ENCODE data around the gene ARMH1.
A peak's percentile ranks its signal among the peaks of the same experiment; 100 is the strongest.

Gene ARMH1

DNA sequence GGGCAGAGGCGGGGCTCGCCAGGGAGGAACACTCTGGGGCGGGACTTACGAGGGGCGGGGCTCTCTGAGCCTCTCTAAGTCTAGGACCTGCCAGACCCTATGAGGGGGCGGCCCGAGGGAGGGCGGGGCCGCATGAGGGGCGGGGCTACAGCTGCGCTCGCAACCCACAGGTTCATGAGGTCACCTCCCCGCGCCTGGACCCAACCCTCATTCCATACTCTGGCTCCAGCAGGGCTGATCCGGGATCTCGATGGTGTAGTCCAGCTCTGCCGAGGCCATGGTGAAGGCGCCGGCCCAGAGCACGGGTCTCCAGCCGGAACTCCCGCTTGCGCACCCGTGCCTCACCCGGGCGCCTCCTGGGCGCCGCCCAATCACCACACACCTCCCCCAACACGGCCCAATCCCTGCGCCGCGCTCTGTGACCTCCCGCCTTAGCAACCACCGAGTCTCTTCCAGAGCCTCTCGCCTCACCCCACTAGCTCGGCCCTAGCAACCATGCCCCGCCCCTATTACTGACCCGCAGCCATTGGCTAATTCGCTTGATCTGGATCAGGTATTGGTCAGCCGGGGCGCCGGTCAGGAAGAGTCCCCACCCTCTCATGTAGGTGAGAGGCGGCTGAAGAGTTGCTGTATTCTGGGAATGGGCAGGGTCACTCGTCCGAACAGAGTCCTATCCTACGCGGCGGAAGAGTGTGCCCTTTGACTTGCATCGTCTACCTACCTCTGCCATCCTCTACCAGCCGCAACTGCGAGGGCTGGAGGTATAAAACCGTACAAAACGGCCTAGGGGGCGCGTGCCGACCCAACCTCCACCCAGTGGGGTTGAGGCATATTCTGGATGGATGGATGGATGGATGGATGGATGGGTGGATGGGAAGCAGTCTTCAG is at the start of gene ARMH1, which contains the start of gene TMEM53 (continued):
- TF ChIP-seq, protein P1, sequence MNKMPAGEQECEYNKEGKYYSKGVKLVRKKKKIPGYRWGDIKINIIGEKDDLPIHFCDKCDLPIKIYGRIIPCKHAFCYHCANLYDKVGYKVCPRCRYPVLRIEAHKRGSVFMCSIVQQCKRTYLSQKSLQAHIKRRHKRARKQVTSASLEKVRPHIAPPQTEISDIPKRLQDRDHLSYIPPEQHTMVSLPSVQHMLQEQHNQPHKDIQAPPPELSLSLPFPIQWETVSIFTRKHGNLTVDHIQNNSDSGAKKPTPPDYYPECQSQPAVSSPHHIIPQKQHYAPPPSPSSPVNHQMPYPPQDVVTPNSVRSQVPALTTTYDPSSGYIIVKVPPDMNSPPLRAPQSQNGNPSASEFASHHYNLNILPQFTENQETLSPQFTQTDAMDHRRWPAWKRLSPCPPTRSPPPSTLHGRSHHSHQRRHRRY (tag by site-specific recombination; IDR thresholded peaks at IDR 0.05), result no peak
- TF ChIP-seq GFI1B (tag by site-specific recombination; IDR thresholded peaks at IDR 0.05), result no peak
- no peak for TF ChIP-seq HOXD13 (CRISPR knock-in tag; IDR thresholded peaks at IDR 0.05; ENCODE audit: borderline replicate concordance)
- no peak for TF ChIP-seq ZNF473 (tag by site-specific recombination; IDR thresholded peaks at IDR 0.05)
- TF ChIP-seq, protein P2, sequence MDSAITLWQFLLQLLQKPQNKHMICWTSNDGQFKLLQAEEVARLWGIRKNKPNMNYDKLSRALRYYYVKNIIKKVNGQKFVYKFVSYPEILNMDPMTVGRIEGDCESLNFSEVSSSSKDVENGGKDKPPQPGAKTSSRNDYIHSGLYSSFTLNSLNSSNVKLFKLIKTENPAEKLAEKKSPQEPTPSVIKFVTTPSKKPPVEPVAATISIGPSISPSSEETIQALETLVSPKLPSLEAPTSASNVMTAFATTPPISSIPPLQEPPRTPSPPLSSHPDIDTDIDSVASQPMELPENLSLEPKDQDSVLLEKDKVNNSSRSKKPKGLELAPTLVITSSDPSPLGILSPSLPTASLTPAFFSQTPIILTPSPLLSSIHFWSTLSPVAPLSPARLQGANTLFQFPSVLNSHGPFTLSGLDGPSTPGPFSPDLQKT (IDR thresholded peaks at IDR 0.05; ENCODE audit: borderline replicate concordance, low read depth, low read length), result no peak
- TF ChIP-seq, protein P3, sequence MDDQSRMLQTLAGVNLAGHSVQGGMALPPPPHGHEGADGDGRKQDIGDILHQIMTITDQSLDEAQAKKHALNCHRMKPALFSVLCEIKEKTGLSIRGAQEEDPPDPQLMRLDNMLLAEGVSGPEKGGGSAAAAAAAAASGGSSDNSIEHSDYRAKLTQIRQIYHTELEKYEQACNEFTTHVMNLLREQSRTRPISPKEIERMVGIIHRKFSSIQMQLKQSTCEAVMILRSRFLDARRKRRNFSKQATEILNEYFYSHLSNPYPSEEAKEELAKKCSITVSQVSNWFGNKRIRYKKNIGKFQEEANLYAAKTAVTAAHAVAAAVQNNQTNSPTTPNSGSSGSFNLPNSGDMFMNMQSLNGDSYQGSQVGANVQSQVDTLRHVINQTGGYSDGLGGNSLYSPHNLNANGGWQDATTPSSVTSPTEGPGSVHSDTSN (CRISPR knock-in tag; IDR thresholded peaks at IDR 0.05), result peak; percentile 96; the same call in 1 of the 2 replicates
- TF ChIP-seq, protein P4, sequence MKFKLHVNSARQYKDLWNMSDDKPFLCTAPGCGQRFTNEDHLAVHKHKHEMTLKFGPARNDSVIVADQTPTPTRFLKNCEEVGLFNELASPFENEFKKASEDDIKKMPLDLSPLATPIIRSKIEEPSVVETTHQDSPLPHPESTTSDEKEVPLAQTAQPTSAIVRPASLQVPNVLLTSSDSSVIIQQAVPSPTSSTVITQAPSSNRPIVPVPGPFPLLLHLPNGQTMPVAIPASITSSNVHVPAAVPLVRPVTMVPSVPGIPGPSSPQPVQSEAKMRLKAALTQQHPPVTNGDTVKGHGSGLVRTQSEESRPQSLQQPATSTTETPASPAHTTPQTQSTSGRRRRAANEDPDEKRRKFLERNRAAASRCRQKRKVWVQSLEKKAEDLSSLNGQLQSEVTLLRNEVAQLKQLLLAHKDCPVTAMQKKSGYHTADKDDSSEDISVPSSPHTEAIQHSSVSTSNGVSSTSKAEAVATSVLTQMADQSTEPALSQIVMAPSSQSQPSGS (tag by site-specific recombination; IDR thresholded peaks at IDR 0.05; ENCODE audit: low read depth), result no peak
- no peak for TF ChIP-seq ZNF48 (tag by site-specific recombination; IDR thresholded peaks at IDR 0.05)
- no peak for TF ChIP-seq ZBTB1 (tag by site-specific recombination; IDR thresholded peaks at IDR 0.05)
- TF ChIP-seq ZNF324 (tag by site-specific recombination; IDR thresholded peaks at IDR 0.05), result no peak
- TF ChIP-seq, protein P5, sequence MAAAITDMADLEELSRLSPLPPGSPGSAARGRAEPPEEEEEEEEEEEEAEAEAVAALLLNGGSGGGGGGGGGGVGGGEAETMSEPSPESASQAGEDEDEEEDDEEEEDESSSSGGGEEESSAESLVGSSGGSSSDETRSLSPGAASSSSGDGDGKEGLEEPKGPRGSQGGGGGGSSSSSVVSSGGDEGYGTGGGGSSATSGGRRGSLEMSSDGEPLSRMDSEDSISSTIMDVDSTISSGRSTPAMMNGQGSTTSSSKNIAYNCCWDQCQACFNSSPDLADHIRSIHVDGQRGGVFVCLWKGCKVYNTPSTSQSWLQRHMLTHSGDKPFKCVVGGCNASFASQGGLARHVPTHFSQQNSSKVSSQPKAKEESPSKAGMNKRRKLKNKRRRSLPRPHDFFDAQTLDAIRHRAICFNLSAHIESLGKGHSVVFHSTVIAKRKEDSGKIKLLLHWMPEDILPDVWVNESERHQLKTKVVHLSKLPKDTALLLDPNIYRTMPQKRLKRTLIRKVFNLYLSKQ (tag by site-specific recombination; IDR thresholded peaks at IDR 0.05; ENCODE audit: borderline replicate concordance), result no peak
- TF ChIP-seq, protein P6, sequence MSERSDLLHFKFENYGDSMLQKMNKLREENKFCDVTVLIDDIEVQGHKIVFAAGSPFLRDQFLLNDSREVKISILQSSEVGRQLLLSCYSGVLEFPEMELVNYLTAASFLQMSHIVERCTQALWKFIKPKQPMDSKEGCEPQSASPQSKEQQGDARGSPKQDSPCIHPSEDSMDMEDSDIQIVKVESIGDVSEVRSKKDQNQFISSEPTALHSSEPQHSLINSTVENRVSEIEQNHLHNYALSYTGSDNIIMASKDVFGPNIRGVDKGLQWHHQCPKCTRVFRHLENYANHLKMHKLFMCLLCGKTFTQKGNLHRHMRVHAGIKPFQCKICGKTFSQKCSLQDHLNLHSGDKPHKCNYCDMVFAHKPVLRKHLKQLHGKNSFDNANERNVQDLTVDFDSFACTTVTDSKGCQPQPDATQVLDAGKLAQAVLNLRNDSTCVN (tag by site-specific recombination; optimal IDR thresholded peaks at IDR 0.05), result peak; percentile 62
- TF ChIP-seq ZNF214 (tag by site-specific recombination; IDR thresholded peaks at IDR 0.05; ENCODE audit: borderline replicate concordance), result no peak
- TF ChIP-seq ZNF248 (tag by site-specific recombination; IDR thresholded peaks at IDR 0.05), result no peak
- peak; percentile 30 for TF ChIP-seq ZFHX2 (tag by site-specific recombination; conservative IDR thresholded peaks at IDR 0.05)
- no peak for TF ChIP-seq YY2 (tag by site-specific recombination; IDR thresholded peaks at IDR 0.05)
- no peak for TF ChIP-seq ZNF596 (tag by site-specific recombination; IDR thresholded peaks at IDR 0.05)
- TF ChIP-seq MYNN (tag by site-specific recombination; IDR thresholded peaks at IDR 0.05; ENCODE audit: borderline replicate concordance), result 0 out of 2 replicates have a peak, but pooled peaks have one; percentile 25
- peak; percentile 97 for TF ChIP-seq GLIS2 (tag by site-specific recombination; IDR thresholded peaks at IDR 0.05)
- TF ChIP-seq ZNF664 (tag by site-specific recombination; IDR thresholded peaks at IDR 0.05), result no peak
- no peak for TF ChIP-seq ZBTB21 (tag by site-specific recombination; IDR thresholded peaks at IDR 0.05)
- TF ChIP-seq, protein P7, sequence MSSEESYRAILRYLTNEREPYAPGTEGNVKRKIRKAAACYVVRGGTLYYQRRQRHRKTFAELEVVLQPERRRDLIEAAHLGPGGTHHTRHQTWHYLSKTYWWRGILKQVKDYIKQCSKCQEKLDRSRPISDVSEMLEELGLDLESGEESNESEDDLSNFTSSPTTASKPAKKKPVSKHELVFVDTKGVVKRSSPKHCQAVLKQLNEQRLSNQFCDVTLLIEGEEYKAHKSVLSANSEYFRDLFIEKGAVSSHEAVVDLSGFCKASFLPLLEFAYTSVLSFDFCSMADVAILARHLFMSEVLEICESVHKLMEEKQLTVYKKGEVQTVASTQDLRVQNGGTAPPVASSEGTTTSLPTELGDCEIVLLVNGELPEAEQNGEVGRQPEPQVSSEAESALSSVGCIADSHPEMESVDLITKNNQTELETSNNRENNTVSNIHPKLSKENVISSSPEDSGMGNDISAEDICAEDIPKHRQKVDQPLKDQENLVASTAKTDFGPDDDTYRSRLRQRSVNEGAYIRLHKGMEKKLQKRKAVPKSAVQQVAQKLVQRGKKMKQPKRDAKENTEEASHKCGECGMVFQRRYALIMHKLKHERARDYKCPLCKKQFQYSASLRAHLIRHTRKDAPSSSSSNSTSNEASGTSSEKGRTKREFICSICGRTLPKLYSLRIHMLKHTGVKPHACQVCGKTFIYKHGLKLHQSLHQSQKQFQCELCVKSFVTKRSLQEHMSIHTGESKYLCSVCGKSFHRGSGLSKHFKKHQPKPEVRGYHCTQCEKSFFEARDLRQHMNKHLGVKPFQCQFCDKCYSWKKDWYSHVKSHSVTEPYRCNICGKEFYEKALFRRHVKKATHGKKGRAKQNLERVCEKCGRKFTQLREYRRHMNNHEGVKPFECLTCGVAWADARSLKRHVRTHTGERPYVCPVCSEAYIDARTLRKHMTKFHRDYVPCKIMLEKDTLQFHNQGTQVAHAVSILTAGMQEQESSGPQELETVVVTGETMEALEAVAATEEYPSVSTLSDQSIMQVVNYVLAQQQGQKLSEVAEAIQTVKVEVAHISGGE (tag by site-specific recombination; conservative IDR thresholded peaks at IDR 0.05; ENCODE audit: low read depth), result peak; percentile 80
- TF ChIP-seq ZNF658 (tag by site-specific recombination; IDR thresholded peaks at IDR 0.05), result no peak
- TF ChIP-seq ZNF2 (tag by site-specific recombination; IDR thresholded peaks at IDR 0.05), result 0 out of 2 replicates have a peak, but pooled peaks have one; percentile 17
- TF ChIP-seq GLI2 (tag by site-specific recombination; IDR thresholded peaks at IDR 0.05; ENCODE audit: borderline replicate concordance, low read depth), result no peak
- TF ChIP-seq ZNF394 (tag by site-specific recombination; IDR thresholded peaks at IDR 0.05; ENCODE audit: borderline replicate concordance), result no peak

Data from HEK293 (cell line).